ENCODE data around the gene HSFX4.

DNA sequence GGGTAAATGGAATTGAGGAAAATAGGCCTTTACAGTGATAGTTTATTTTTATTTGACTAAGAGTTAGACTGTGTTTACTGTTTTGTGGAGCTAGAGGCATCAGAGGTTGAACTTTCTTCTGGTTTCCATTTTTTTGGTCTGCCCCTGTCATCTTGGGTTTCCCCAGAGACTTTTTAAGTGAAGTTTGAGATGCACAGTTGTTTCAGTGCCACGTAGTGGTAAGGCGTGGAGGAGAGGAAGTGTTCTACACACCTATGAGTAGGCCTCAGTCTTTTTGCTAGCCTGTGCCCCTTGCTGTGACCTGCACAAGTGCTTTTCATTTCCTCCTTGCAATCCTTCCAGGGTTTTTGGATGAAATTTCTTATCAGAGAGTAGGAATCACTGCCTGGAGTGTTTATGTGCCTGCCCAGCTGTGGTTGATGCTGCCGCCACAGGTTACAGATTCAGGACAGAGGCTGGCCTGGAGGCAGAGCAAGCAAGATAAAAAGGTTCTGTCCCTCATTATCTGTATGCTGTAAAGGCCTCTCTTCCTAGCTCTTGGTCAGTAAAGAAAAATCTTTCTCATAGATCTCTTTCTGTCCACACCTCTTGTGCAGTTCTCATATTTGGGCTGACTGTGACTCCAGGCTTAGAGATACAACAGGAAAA, 12.5 kb upstream of the HSFX4 start:
- TF ChIP-seq POLR2AphosphoS5 (IDR thresholded peaks at IDR 0.05): no peak
- TF ChIP-seq, protein P1, sequence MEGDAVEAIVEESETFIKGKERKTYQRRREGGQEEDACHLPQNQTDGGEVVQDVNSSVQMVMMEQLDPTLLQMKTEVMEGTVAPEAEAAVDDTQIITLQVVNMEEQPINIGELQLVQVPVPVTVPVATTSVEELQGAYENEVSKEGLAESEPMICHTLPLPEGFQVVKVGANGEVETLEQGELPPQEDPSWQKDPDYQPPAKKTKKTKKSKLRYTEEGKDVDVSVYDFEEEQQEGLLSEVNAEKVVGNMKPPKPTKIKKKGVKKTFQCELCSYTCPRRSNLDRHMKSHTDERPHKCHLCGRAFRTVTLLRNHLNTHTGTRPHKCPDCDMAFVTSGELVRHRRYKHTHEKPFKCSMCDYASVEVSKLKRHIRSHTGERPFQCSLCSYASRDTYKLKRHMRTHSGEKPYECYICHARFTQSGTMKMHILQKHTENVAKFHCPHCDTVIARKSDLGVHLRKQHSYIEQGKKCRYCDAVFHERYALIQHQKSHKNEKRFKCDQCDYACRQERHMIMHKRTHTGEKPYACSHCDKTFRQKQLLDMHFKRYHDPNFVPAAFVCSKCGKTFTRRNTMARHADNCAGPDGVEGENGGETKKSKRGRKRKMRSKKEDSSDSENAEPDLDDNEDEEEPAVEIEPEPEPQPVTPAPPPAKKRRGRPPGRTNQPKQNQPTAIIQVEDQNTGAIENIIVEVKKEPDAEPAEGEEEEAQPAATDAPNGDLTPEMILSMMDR (IDR thresholded peaks at IDR 0.05 in 8 of 11, conservative IDR thresholded peaks at IDR 0.05 in 3 of 11): no peak

Data from spleen (tissue), 7 donors.